ENCODE measurements around the gene RGS11. TPM values are rescaled to one million over a fixed set of nuclear protein-coding genes. Genes with fewer than 3 reads are reported as not detected.
"Not testable (repeated sequence)": the region's sequence is repeated elsewhere in the genome, so short reads cannot be mapped to it uniquely, and the experiment has no call there.

The RGS11 gene
- total and polyA plus RNA-seq, 2 donors, result 2.4 to 6.9 TPM

GRCh38 chr16:259226-259625, 16.5 kb downstream of the RGS11 start:
- Histone ChIP-seq H3K4me3 (ENCODE audit: low read depth, low read length) (no peak overlapping the region), H3K27ac (ENCODE audit: low read depth) (no peak overlapping the region), H3K4me1 (ENCODE audit: insufficient read depth) (no peaks in the 10 kb centered on the region), H3K36me3 (ENCODE audit: insufficient read depth) (peaks cover 7% of the 10 kb centered on the region)
- WGBS, result 80% methylated on average over 10 of the region's 10 CpGs
- no peak for DNase-seq (ENCODE audit: extremely low spot score)

- 90% methylated on average over 10 of the region's 13 CpGs for WGBS
Measured at GRCh38 chr16:258091-258490, 17.7 kb downstream of the RGS11 start.

GRCh38 chr16:255183-255582, 20.6 kb downstream of the RGS11 start:
- 97% methylated on average over 6 of the region's 6 CpGs for WGBS
- DNase-seq (ENCODE audit: extremely low spot score), result no peak
- Histone ChIP-seq H3K4me3 (ENCODE audit: low read depth, low read length) (no peak overlapping the region), H3K4me1 (ENCODE audit: insufficient read depth) (no peaks in the 10 kb centered on the region), H3K27ac (ENCODE audit: low read depth) (no peak overlapping the region), H3K36me3 (ENCODE audit: insufficient read depth) (peaks cover 2% of the 10 kb centered on the region)

More at GRCh38 chr16:258091-258490, 17.7 kb downstream of the RGS11 start:
- H3K4me3 ChIP-seq (ENCODE audit: low read depth, low read length); H3K36me3 ChIP-seq (ENCODE audit: insufficient read depth); H3K27ac ChIP-seq (ENCODE audit: low read depth); DNase-seq (ENCODE audit: extremely low spot score); H3K4me1 ChIP-seq (ENCODE audit: insufficient read depth): not testable (repeated sequence)

GRCh38 chr16:254461-254860, 21.3 kb downstream of the RGS11 start:
- DNase-seq (ENCODE audit: extremely low spot score), result no peak

GRCh38 chr16:253833-254232, 21.9 kb downstream of the RGS11 start:
- H3K36me3 ChIP-seq (ENCODE audit: insufficient read depth), result peaks cover 2% of the 10 kb centered on the region
- no peak overlapping the region for H3K4me3 ChIP-seq (ENCODE audit: low read depth, low read length)
- no peak overlapping the region for H3K27ac ChIP-seq (ENCODE audit: low read depth)
- 89% methylated on average over 6 of the region's 6 CpGs for WGBS
- no peaks in the 10 kb centered on the region for H3K4me1 ChIP-seq (ENCODE audit: insufficient read depth)
- no peak for DNase-seq (ENCODE audit: extremely low spot score)

More at GRCh38 chr16:254461-254860, 21.3 kb downstream of the RGS11 start:
- Histone ChIP-seq H3K36me3 (ENCODE audit: insufficient read depth) (peaks cover 2% of the 10 kb centered on the region), H3K4me1 (ENCODE audit: insufficient read depth) (no peaks in the 10 kb centered on the region), H3K27ac (ENCODE audit: low read depth) (no peak overlapping the region), H3K4me3 (ENCODE audit: low read depth, low read length) (no peak overlapping the region)
- 96% methylated on average over 25 of the region's 25 CpGs for WGBS

GRCh38 chr16:252366-253337, 23.1 kb downstream of the RGS11 start:
- WGBS, result 54% methylated on average over 30 of the region's 30 CpGs
- H3K36me3 ChIP-seq (ENCODE audit: insufficient read depth), result peaks cover 2% of the 10 kb centered on the region
- H3K4me3 ChIP-seq (ENCODE audit: low read depth, low read length), result no peak overlapping the region
- no peaks in the 10 kb centered on the region for H3K4me1 ChIP-seq (ENCODE audit: insufficient read depth)
- H3K27ac ChIP-seq (ENCODE audit: low read depth), result no peak overlapping the region
- DNase-seq (ENCODE audit: extremely low spot score), result no peak

- no peak overlapping the region for H3K27ac ChIP-seq (ENCODE audit: low read depth)
- WGBS, result 82% methylated on average over 12 of the region's 12 CpGs
- peaks cover 2% of the 10 kb centered on the region for H3K36me3 ChIP-seq (ENCODE audit: insufficient read depth)
- H3K4me3 ChIP-seq (ENCODE audit: low read depth, low read length), result no peak overlapping the region
- no peak for DNase-seq (ENCODE audit: extremely low spot score)
- no peaks in the 10 kb centered on the region for H3K4me1 ChIP-seq (ENCODE audit: insufficient read depth)
Measured at GRCh38 chr16:249431-249830, 26.3 kb downstream of the RGS11 start.

GRCh38 chr16:247027-247426, 28.7 kb downstream of the RGS11 start:
- WGBS, result 95% methylated on average over 12 of the region's 12 CpGs
- Histone ChIP-seq H3K4me3 (ENCODE audit: low read depth, low read length) (no peak overlapping the region), H3K4me1 (ENCODE audit: insufficient read depth) (no peaks in the 10 kb centered on the region), H3K27ac (ENCODE audit: low read depth) (no peak overlapping the region), H3K36me3 (ENCODE audit: insufficient read depth) (no peaks in the 10 kb centered on the region)
- DNase-seq (ENCODE audit: extremely low spot score), result no peak

GRCh38 chr16:245105-245504, 30.6 kb downstream of the RGS11 start:
- DNase-seq (ENCODE audit: extremely low spot score), result no peak
- Histone ChIP-seq H3K36me3 (ENCODE audit: insufficient read depth) (no peaks in the 10 kb centered on the region), H3K4me1 (ENCODE audit: insufficient read depth) (no peaks in the 10 kb centered on the region), H3K4me3 (ENCODE audit: low read depth, low read length) (no peak overlapping the region), H3K27ac (ENCODE audit: low read depth) (no peak overlapping the region)
- 93% methylated on average over 9 of the region's 9 CpGs for WGBS

- Histone ChIP-seq H3K27ac (ENCODE audit: low read depth) (no peak overlapping the region), H3K4me3 (ENCODE audit: low read depth, low read length) (no peak overlapping the region)
Measured at GRCh38 chr16:243348-243747, 32.4 kb downstream of the RGS11 start.

GRCh38 chr16:242281-242680, 33.5 kb downstream of the RGS11 start:
- DNase-seq (ENCODE audit: extremely low spot score), result no peak

More at GRCh38 chr16:243348-243747, 32.4 kb downstream of the RGS11 start:
- DNase-seq (ENCODE audit: extremely low spot score), result no peak
- Histone ChIP-seq H3K36me3 (ENCODE audit: insufficient read depth) (no peaks in the 10 kb centered on the region), H3K4me1 (ENCODE audit: insufficient read depth) (no peaks in the 10 kb centered on the region)
- WGBS, result 81% methylated on average over 4 of the region's 4 CpGs

GRCh38 chr16:240559-240958, 35.2 kb downstream of the RGS11 start:
- 95% methylated on average over 8 of the region's 8 CpGs for WGBS
- Histone ChIP-seq H3K4me1 (ENCODE audit: insufficient read depth) (no peaks in the 10 kb centered on the region), H3K4me3 (ENCODE audit: low read depth, low read length) (no peak overlapping the region), H3K36me3 (ENCODE audit: insufficient read depth) (no peaks in the 10 kb centered on the region), H3K27ac (ENCODE audit: low read depth) (no peak overlapping the region)
- no peak for DNase-seq (ENCODE audit: extremely low spot score)

More at GRCh38 chr16:242281-242680, 33.5 kb downstream of the RGS11 start:
- WGBS, result 69% methylated on average over 10 of the region's 10 CpGs
- Histone ChIP-seq H3K27ac (ENCODE audit: low read depth) (no peak overlapping the region), H3K4me3 (ENCODE audit: low read depth, low read length) (no peak overlapping the region), H3K4me1 (ENCODE audit: insufficient read depth) (no peaks in the 10 kb centered on the region), H3K36me3 (ENCODE audit: insufficient read depth) (no peaks in the 10 kb centered on the region)

GRCh38 chr16:239948-240277, 35.8 kb downstream of the RGS11 start:
- 81% methylated on average over 3 of the region's 3 CpGs for WGBS
- no peak for DNase-seq (ENCODE audit: extremely low spot score)
- no peaks in the 10 kb centered on the region for H3K4me1 ChIP-seq (ENCODE audit: insufficient read depth)
- no peak overlapping the region for H3K27ac ChIP-seq (ENCODE audit: low read depth)
- H3K4me3 ChIP-seq (ENCODE audit: low read depth, low read length), result no peak overlapping the region
- H3K36me3 ChIP-seq (ENCODE audit: insufficient read depth), result no peaks in the 10 kb centered on the region

Data from urinary bladder (tissue), 4 donors.